PC-3 (cell line): Measurements from ENCODE around the gene GON7.
"Not testable (repeated sequence)": the region's sequence is repeated elsewhere in the genome, so short reads cannot be mapped to it uniquely, and the experiment has no call there.

ENCODE experiments used
- CTCF ChIP-seq: fragments of 300-600 bp; sonication (generic); conservative IDR thresholded peaks from 2 replicates; pipeline ENCODE4 v1.5.1; 2017; ENCODE audit warnings: antibody characterized with exemption, low read depth, mild to moderate bottlenecking, low read length
- EZH2 ChIP-seq: fragments of 300-600 bp; sonication (generic); IDR thresholded peaks from one replicate; pipeline ENCODE4 v1.6.1; 2017; ENCODE audit warnings: antibody characterized with exemption, mild to moderate bottlenecking, low read length; ENCODE audit not compliant: unreplicated experiment
- EZH2phosphoT487 ChIP-seq: fragments of 300-600 bp; sonication (generic); IDR thresholded peaks from 2 replicates; pipeline ENCODE4 v1.6.1; 2018; ENCODE audit warnings: mild to moderate bottlenecking, antibody characterized with exemption, low read length, borderline replicate concordance

- TF ChIP-seq CTCF, EZH2, EZH2phosphoT487: not testable (repeated sequence)
Measured at GRCh38 chr14:93169619-93170018, 37.2 kb downstream of the GON7 start.
